HG03469 (cell line): ENCODE results near the gene DNAJC4.

Experiments used
- ATAC-seq: cut with Tn5 transposase; IDR thresholded peaks from one replicate; pipeline ENCODE4 v1.9.1; 2021; ENCODE audit warnings: mild to moderate bottlenecking, moderate library complexity, moderate number of reproducible peaks; ENCODE audit not compliant: unreplicated experiment

Gene DNAJC4

GRCh38 chr11:64230171-64230984 is at the start of gene DNAJC4:
Gene DNAJC4 (plus strand): TSS chr11:64230548. CDS start chr11:64230855, 307 bp downstream.
- ATAC-seq: no peak

- ATAC-seq: no peak
Observed at GRCh38 chr11:64180891-64181290, 49.5 kb upstream of the DNAJC4 start.

- no peak for ATAC-seq
Observed at GRCh38 chr11:64181506-64182411, 48.6 kb upstream of the DNAJC4 start.

- no peak for ATAC-seq
Observed at GRCh38 chr11:64183890-64184289, 46.5 kb upstream of the DNAJC4 start.

GRCh38 chr11:64185175-64185692 is 45.1 kb upstream of the DNAJC4 start:
- ATAC-seq: peak; percentile 10

- ATAC-seq: peak; percentile 59
Observed at GRCh38 chr11:64185693-64186491, 44.5 kb upstream of the DNAJC4 start, which contains the start of gene STIP1. Gene STIP1 (plus strand): TSS chr11:64186171. CDS start chr11:64186262, 91 bp downstream.

- ATAC-seq: no peak
Observed at GRCh38 chr11:64186492-64187165, 43.7 kb upstream of the DNAJC4 start.

GRCh38 chr11:64192434-64192833 is 37.9 kb upstream of the DNAJC4 start:
- ATAC-seq: no peak

GRCh38 chr11:64196626-64197025 is 33.7 kb upstream of the DNAJC4 start:
- ATAC-seq: no peak

GRCh38 chr11:64198511-64198910 is 31.8 kb upstream of the DNAJC4 start:
- no peak for ATAC-seq

- no peak for ATAC-seq
Observed at GRCh38 chr11:64201543-64201942, 28.8 kb upstream of the DNAJC4 start.

- no peak for ATAC-seq
Observed at GRCh38 chr11:64202992-64203391, 27.4 kb upstream of the DNAJC4 start.

GRCh38 chr11:64203421-64204079 is 26.8 kb upstream of the DNAJC4 start:
- no peak for ATAC-seq

- no peak for ATAC-seq
Observed at GRCh38 chr11:64204080-64204440, 26.3 kb upstream of the DNAJC4 start.

GRCh38 chr11:64204464-64204989 is 25.8 kb upstream of the DNAJC4 start:
- ATAC-seq: no peak

- no peak for ATAC-seq
Observed at GRCh38 chr11:64206457-64207255, 23.7 kb upstream of the DNAJC4 start, which contains the start of gene FERMT3. Gene FERMT3 (plus strand): TSS chr11:64206721. CDS start chr11:64207365, 644 bp downstream.

GRCh38 chr11:64207256-64208085 is 22.9 kb upstream of the DNAJC4 start:
- ATAC-seq: peak; percentile 34
